HG02798 (cell line): ENCODE measurements around the gene SOD2.
"Not testable (repeated sequence)": the region's sequence is repeated elsewhere in the genome, so short reads cannot be mapped to it uniquely, and the experiment has no call there.

ENCODE experiments used
- ATAC-seq: cut with Tn5 transposase; IDR thresholded peaks from one replicate; pipeline ENCODE4 v1.9.1; 2021; ENCODE audit warnings: mild to moderate bottlenecking; ENCODE audit not compliant: unreplicated experiment, poor library complexity

SOD2 gene

DNA sequence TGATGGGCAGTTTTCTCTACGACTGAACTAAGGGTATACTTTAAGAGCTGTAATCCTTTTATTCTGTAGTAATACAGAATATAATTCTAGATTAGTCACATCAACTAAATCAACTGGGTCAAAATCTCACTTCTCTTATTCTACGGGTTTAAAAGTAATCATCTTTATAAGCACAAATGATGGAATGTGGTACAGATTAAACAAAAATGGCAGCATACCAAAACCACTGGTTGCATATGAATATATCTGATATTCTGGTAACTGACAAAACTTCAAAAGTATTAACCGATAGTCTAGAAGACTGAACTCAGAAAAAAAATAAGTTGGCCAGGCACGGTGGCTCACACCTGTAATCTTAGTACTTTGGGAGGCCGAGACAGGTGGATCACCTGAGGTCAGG lies 7.0 kb downstream of the SOD2 start:
- ATAC-seq: no peak

DNA sequence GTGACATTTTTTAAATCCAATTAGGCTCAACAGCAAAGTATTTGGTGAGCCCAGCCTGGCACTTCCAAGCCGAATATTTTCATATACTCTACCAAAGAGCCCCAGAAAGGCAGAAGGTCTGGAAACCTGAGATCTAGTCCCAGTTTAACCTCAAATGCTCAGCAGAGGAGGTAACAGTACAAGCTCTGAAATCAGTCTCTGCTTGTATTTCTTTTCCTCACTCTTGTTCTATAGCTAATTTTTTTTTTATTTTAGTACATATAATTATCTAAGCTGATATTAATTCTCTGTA lies 9.1 kb downstream of the SOD2 start:
- no peak for ATAC-seq

DNA sequence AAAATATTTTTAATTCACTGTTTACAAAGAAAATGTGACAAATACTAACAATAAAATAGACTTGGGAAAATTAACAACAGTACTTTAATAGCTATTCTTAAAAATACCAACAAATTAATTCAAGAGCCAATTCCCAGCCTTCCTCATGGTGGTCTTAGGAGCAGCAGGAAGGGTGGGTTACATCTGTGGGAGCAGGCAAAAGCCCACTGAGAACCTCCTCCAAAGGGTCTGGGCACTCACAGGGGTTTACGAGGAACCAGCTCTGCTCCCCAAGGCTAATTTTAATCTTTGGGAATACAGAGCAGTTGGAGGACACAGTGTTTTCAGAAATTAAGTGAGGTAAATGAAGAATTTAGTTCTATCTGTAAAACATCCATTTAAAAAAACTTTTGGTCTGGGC lies 10.2 kb downstream of the SOD2 start:
- ATAC-seq: no peak

DNA sequence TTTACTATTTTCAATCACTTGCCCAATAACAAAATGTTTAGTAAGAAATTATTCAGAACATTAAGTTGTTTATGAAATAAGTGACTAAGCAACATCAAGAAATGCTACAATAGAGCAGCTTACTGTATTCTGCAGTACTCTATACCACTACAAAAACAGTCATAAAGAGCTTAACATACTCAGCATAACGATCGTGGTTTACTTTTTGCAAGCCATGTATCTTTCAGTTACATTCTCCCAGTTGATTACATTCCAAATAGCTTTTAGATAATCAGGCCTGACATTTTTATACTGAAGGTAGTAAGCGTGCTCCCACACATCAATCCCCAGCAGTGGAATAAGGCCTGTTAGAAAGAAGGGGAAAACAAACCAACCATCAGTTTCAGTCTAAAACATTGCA lies 10.7 kb downstream of the SOD2 start:
- no peak for ATAC-seq

DNA sequence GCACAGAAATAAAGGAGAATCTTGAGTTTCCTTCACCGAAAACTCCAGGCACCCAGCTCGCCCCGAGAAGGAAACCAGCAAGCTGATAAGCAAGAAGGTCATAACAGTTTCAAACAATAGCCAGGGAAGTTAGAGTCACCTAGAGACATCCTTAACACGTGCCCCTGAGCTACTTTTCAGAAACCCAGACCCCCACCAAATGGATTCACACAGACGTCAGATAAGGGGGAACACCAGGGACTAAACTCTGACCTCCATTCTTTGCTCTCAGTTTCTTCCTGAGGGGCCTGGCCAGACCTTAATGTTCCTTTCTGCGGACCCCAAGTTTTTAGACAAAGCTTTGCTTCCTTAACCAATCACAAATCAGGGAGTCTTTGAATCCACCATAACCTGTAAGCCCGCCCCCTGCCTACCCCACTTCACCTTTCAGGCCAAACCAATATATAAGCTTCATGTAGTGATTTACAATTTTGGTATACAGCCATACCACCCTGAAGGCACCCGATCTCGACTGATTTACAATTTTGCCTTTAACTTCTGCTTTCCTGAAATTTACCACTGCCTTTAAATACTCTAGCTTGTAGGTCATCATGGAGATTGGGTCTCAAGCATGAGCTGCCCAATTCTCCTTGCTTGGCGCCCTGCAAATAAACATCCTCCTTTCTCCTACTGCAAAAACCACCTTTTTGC lies 11.7 kb downstream of the SOD2 start:
- ATAC-seq: no peak

GRCh38 chr6:159680104-159680503 lies 12.9 kb downstream of the SOD2 start:
- ATAC-seq: no peak

- ATAC-seq: no peak
These were observed 13.7 kb downstream of the SOD2 start for GRCh38 chr6:159679091-159680077.

DNA sequence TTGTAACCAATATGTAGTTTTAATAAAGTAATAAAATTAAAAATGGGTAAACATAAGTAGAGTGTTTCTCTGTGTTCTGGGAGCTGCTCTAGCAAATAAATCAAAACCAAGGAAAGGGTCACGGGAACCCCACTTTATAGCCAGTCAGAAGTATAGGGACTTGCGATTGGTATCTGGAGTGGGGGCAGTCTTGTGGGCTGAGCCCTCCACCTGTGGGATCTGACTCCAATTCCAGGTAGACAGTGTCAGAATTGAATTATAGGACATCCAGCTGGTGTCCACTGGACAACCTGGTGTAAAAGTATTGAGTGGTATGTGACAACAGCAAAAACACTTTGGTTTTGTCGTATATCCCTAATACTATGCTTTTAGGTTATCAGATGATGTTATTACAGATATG lies 14.5 kb downstream of the SOD2 start:
- ATAC-seq: no peak

GRCh38 chr6:159677506-159678165 lies 15.4 kb downstream of the SOD2 start:
- no peak for ATAC-seq

DNA sequence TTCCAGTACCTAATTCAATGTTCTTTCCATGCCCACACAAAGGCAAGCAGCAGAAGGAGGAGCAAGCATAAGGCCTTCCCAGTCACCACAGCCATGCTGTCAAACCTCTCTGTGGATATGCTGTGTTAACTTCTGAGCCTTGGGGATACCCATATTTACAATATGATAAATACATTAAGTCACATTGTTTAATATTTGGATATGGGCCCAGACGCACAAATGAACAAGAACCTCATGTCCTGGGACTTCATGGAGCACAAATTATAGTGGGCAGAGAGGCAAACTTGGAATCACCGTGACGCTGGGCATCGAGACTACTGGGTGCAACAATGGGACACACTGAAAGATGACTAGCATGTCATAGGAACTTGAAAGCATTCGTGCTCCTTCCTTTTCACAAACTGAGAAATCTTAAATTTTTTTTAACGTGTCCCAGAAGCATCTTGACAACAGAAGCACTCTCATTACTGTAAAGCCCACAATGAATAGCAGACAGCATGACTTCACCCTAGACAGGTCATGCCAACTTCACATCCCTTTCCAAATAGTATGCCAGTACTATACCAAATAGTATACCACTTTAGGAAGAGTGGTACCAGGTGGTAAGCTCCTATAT lies 16.0 kb downstream of the SOD2 start:
- no peak for ATAC-seq

DNA sequence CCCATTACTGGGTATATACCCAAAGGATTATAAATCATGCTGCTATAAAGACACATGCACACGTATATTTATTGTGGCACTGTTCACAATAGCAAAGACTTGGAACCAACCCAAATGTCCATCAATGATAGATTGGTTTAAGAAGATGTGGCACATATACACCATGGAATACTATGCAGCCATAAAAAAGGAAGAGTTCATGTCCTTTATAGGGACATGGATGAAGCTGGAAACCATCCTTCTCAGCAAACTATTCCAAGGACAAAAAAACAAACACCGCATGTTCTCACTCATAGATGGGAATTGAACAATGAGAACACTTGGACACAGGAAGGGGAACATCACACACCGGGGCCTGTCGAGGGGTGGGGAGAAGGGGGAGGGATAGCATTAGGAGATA lies 16.8 kb downstream of the SOD2 start:
- ATAC-seq: not testable (repeated sequence)

DNA sequence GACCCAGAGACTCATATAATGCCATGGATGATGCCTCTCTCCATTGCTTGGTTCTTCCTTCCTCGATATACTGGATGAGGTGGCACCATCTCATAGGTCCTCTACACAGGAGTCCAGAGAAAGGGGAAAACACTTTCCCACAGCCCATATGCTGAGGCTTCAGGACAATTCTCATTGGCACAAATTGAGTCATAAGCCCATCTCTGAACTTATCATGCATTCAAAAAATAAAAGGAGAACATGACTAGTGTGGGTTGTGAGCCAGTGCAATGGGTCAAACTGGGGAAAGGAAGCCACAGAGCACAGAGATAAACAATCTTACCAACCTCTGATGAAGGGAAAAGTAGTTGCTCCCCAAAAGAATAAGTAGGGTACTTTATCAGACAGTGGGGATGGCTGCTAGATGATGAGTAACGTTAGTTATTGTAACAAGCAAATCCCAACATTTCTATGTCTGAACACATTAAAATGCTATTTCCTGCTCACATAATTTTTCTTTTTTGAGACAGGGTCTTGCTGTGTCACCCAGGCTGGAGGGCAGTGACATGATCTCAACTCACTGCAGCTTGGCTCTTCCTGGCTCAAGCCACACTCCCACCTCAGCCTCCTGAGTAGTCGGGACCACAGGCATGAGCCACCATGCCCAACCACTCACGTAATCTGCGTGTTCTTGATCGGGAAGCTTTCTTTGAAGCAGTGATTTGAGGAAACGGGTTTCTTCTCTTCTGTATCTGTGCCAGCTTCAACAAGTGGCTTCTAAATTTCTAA lies 27.0 kb downstream of the SOD2 start:
- ATAC-seq: no peak

DNA sequence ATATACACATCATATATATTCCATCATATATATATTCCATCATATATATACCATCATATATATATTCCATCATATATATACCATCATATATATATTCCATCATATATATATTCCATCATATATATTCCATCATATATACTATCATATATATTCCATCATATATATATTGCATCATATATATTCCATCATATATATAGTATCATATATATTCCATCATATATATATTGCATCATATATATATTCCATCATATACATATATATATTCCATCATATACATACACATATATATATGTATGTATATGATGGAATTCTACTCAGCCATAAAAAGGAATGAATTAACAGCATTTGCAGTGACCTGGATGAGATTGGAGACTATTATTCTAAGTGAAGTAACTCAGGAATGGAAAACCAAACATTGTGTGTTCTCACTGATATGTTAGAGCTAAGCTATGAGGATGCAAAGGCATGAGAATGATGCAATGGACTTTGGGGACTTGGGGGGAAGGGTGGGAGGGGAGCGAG lies 29.6 kb downstream of the SOD2 start:
- ATAC-seq: not testable (repeated sequence)

- not testable (repeated sequence) for ATAC-seq
These were observed 31.1 kb downstream of the SOD2 start for GRCh38 chr6:159661977-159662376.

DNA sequence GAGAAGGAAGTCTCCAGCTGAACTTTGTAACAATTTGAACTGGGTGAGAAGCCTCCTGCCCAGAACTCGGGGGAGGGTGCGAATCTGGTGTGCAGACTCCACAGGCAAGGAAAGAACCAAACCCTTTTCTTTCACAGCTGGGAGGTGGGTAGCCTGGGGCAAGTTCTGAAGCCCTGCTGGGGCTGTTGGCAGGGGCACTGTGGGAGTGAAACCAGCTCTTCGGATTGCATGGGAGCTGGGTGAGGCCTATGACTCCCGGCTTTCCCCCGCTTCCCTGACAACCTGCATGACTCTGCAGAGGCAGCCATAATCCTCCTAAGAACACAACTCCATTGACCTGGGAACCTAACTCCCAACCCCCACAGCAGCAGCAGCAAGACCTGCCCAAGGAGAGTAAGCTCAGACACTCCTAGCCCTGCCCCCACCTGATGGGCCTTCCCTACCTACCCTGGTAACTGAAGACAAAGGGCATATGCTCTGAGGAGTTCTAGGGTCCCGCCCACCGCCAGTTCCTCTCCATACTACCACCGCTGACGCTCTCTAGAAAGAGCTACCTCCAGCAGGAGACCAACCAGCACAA lies 37.5 kb downstream of the SOD2 start:
- no peak for ATAC-seq

DNA sequence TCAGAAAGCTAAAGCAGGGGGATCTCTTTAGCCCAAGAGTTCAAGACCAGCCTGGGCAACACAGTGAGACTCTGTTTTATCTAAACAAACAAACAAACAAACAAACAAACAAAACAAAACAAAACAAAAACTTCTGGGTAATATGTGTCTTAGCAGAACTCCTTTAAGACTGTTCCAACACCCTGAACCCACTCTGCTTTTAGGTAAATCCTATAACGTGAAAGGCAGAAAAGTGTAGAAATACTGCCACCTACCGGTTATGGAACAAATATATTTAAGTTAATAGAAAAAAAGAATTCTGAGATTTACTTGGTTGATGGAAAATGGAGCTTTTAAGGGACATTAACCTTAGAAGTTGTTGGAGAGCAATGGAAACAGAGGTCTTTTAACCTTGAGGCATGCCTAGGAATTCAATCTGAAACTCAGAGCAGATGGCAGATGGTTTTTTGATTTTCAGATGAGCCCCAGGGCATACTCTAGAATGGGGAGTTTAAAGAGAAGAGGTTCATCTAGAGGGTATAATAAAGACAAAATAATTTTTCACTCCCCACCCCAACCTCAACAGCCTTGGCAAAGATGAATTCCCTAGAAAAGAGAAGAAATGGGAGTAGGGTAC lies 38.5 kb downstream of the SOD2 start:
- peak; percentile 39 for ATAC-seq

DNA sequence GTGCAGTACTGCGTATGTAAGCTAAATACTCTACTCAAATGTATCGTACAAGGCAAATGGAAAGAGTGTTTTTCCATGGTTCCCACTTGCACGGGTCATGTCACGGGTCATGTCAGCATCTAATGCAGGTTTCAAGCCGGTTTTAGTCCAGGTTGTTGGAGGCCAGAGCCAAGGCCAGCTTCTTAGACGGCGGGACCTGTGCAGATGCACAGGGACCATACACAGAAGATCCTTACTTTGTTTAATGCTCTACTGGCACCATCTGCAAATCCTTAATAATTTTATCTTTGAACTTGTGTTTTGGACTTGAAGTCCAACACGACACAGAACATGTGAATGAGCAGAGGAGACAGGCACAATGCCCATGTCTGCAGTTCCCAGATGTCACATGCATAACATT lies 42.7 kb downstream of the SOD2 start:
- ATAC-seq: no peak

DNA sequence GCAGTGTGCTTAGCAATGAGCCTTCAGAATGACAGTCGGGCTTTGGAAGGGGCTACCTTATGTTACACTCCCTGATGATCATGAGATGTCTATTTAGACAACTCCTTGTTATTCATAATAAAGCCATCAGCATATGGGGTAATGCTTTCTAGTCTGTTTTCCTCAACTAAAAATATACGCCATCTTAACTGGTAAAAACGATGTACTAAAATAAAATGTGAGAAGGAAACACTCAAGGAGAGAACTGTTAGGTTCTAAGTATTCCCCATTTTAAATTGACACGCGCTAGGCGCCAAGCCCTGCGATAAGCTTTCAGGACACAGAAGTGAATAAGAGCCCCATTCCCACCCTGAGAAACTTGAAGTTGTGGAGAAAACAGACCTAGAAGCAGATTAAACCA lies 43.6 kb downstream of the SOD2 start:
- ATAC-seq: no peak

GRCh38 chr6:159646733-159647132 lies 46.3 kb downstream of the SOD2 start:
- ATAC-seq: peak; percentile 85
